Measurements from ENCODE around the gene TFF3.

TFF3 gene

DNA sequence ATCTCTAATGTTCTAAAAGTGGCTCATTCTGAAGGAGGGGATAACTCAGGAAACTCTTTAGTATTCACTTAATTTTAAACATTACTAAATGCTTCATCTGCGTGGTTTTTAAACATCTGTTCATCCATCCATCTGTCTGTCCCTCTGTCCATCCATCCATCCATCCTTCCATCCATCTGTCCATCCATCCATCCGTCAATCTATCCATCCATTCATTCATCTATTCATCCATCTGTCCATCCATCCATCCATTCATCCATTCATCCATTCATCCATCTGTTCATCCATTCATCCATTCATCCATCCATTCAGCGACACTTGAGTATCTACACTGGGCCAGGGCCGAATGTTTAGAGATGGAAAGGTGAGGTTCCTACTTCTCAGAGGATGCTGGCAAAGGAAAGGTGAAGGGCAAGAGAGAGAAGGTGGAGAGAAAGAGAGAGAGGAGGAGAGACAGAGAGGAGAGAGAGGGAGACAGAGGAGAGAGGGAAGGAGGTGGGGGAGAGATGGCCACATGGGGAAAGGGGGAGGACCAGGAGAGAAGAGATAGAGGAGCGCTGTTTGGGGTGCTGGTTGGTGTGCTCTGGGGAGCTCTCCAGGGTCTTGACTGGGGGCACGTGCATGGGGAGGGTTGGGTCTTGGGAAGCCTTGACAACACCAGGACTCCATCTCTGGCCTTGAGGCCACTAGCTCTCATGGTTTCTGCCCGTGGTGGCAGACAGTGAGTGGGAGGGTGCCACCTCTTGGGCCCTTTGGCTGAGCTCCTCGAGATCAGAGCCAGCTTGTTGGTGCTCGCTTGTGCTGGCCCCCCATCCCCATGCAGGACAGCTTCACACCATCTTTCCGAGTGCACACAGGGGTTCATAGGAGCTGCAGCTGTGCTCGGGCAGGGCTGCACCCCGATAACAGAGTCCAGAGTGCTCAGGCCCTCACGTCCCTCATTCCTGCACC lies 50.7 kb downstream of the TFF3 start:
- no peak for DNase-seq

DNA sequence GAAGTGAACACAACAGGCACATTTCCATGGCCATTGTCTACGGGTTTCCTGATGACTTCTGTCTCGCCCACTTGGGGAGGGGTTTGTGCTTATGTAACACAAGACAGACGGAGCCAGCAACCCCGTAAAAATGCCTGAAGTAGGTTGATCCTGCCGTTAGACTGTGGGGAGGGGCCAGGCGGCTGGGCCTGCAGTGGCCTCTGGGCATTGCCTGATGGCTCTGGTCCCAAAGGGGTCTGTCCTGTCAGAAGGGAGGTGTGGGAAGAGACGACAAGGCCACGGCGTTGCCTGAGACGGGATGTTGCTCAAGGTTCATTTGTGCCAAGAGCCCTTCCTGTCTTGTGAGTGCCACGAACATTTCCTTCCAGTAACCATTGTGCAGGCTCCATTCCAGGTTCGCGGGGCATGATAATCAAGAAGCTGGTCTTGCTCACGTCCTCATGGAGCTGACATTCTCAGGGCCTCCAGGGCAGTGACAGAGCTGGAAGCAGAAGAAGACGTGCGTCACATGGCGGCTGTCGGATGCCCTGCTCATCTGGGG lies 51.5 kb downstream of the TFF3 start:
- DNase-seq: no peak

DNA sequence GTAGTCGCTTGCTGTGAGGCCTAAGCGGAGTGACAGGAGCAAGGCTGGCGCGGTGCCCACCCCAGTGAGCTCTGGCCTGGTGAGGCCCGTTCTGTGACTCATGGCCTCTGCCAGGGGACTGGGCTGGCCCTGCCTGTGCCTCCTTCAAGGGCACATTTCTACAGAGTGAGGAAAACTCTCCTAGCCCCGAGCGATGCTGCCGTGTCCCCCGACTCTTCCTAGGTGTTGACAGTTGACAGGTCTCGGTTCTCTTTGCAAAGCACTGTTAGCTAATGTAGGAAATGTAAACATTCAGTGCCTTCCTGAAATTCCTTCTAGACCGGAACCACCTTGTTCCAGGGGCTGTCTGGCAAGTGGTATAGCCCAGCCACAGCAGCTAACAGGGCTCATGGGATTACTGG lies 52.4 kb downstream of the TFF3 start:
- DNase-seq: no peak

DNA sequence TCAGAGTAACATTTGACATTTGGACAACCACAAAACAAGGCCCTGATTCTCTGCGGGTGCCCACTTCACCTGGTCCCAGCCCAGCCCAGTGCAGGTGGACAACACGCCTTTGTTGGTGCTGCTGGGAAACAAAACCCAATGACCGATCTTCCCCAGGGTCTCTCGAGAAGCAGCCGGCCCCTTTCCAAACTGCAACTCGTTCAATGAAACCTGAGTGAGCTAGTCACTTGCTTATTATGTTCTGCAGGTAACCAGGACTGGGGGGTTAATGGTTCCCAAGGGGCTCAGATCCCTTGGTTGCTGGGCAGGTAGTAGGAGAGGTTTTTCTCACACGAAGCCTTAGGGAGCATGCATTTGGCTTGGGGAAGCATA lies 53.4 kb downstream of the TFF3 start:
- DNase-seq: no peak

Data from stimulated activated CD4-positive, alpha-beta T cell treated with anti-CD3 and anti-CD28 coated beads, Interleukin-15, amount 100 ng/mL, for 24 hours (primary cell).